SK-N-SH (cell line): Measurements from ENCODE around the gene COL15A1.

ENCODE experiments used
- EP300 ChIP-seq, 2 experiments: IDR thresholded peaks; 2 replicates each; pipeline versions ENCODE4 v1.4.0 to v1.6.1; 2012; ENCODE audit warnings: borderline replicate concordance in 1 of 2, low read depth in 1 of 2, low read length in 1 of 2
- FOXM1 ChIP-seq: IDR thresholded peaks from 2 replicates; pipeline ENCODE4 v1.4.0; 2012; ENCODE audit warnings: low read depth, mild to moderate bottlenecking
- NFIC ChIP-seq: IDR thresholded peaks from 2 replicates; pipeline ENCODE4 v1.4.0; 2012; ENCODE audit warnings: borderline replicate concordance
- NRF1 ChIP-seq: IDR thresholded peaks from 2 replicates; pipeline ENCODE4 v1.6.1; 2012; ENCODE audit warnings: low read depth, mild to moderate bottlenecking, low read length
- POLR2AphosphoS5 ChIP-seq: IDR thresholded peaks from 2 replicates; pipeline ENCODE4 v1.6.1; 2012; ENCODE audit warnings: low read depth, low read length
- RXRA ChIP-seq: IDR thresholded peaks from 2 replicates; pipeline ENCODE4 v1.4.0; 2012; ENCODE audit warnings: low read depth, mild to moderate bottlenecking, borderline replicate concordance
- TF ChIP-seq, protein P1 (sequence below): IDR thresholded peaks from 2 replicates; pipeline ENCODE4 v1.4.0; 2012; ENCODE audit warnings: low read depth, borderline replicate concordance
- TF ChIP-seq, protein P2 (sequence below): fragments of 200-600 bp; sonication (generic); IDR thresholded peaks from 2 replicates; pipeline ENCODE4 v1.6.1; 2017; ENCODE audit warnings: antibody characterized with exemption, mild to moderate bottlenecking, moderate library complexity
- TF ChIP-seq, protein P3 (sequence below): fragments of 150-350 bp; IDR thresholded peaks from 2 replicates; pipeline ENCODE4 v1.6.1; 2017; ENCODE audit warnings: antibody characterized with exemption, low read length, low read depth, borderline replicate concordance
- TF ChIP-seq, protein P4 (sequence below): fragments of 150-350 bp; IDR thresholded peaks from 2 replicates; pipeline ENCODE4 v1.6.1; 2016; ENCODE audit warnings: mild to moderate bottlenecking, low read depth, low read length

- peak; percentile 48; the same call in 1 of the 2 replicates for TF ChIP-seq NFIC
- no peak for TF ChIP-seq FOXM1
- TF ChIP-seq, protein P1, sequence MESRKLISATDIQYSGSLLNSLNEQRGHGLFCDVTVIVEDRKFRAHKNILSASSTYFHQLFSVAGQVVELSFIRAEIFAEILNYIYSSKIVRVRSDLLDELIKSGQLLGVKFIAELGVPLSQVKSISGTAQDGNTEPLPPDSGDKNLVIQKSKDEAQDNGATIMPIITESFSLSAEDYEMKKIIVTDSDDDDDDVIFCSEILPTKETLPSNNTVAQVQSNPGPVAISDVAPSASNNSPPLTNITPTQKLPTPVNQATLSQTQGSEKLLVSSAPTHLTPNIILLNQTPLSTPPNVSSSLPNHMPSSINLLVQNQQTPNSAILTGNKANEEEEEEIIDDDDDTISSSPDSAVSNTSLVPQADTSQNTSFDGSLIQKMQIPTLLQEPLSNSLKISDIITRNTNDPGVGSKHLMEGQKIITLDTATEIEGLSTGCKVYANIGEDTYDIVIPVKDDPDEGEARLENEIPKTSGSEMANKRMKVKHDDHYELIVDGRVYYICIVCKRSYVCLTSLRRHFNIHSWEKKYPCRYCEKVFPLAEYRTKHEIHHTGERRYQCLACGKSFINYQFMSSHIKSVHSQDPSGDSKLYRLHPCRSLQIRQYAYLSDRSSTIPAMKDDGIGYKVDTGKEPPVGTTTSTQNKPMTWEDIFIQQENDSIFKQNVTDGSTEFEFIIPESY: no peak
- TF ChIP-seq, protein P2, sequence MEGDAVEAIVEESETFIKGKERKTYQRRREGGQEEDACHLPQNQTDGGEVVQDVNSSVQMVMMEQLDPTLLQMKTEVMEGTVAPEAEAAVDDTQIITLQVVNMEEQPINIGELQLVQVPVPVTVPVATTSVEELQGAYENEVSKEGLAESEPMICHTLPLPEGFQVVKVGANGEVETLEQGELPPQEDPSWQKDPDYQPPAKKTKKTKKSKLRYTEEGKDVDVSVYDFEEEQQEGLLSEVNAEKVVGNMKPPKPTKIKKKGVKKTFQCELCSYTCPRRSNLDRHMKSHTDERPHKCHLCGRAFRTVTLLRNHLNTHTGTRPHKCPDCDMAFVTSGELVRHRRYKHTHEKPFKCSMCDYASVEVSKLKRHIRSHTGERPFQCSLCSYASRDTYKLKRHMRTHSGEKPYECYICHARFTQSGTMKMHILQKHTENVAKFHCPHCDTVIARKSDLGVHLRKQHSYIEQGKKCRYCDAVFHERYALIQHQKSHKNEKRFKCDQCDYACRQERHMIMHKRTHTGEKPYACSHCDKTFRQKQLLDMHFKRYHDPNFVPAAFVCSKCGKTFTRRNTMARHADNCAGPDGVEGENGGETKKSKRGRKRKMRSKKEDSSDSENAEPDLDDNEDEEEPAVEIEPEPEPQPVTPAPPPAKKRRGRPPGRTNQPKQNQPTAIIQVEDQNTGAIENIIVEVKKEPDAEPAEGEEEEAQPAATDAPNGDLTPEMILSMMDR: no peak
- TF ChIP-seq POLR2AphosphoS5: no peak
- TF ChIP-seq, protein P3, sequence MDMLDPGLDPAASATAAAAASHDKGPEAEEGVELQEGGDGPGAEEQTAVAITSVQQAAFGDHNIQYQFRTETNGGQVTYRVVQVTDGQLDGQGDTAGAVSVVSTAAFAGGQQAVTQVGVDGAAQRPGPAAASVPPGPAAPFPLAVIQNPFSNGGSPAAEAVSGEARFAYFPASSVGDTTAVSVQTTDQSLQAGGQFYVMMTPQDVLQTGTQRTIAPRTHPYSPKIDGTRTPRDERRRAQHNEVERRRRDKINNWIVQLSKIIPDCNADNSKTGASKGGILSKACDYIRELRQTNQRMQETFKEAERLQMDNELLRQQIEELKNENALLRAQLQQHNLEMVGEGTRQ: no peak
- 0 out of 4 replicates have a peak, but pooled peaks of 1 of the 2 experiments have one; percentile 16 for TF ChIP-seq EP300 (IDR thresholded peaks at IDR 0.05; ENCODE audit: borderline replicate concordance in 1 of 2, low read depth in 1 of 2, low read length in 1 of 2)
- TF ChIP-seq NRF1: no peak
- no peak for TF ChIP-seq RXRA
- TF ChIP-seq, protein P4, sequence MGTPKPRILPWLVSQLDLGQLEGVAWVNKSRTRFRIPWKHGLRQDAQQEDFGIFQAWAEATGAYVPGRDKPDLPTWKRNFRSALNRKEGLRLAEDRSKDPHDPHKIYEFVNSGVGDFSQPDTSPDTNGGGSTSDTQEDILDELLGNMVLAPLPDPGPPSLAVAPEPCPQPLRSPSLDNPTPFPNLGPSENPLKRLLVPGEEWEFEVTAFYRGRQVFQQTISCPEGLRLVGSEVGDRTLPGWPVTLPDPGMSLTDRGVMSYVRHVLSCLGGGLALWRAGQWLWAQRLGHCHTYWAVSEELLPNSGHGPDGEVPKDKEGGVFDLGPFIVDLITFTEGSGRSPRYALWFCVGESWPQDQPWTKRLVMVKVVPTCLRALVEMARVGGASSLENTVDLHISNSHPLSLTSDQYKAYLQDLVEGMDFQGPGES: no peak
Observed at GRCh38 chr9:98997604-98998003, 53.9 kb downstream of the COL15A1 start.
